ENCODE results near the gene PPP3R1.

The PPP3R1 gene

DNA sequence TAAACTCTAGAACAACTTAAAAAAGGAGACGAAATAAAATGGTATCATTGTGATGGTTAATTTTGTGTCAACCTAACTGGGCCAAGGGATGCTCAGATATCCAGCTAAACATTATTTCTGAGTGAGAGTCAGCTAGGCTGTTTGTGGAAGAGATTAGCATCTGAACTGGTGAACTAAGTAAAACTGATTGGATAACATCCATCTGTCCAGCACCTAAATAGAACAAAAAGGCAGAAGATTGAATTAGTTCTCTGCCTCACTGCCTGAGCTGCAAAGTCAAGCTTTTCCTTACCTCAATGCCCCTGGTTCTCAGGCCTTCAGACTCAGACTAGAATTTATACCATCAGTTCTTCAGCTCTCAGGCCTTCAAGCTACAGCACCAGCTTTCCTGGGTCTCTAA, 30.0 kb downstream of the PPP3R1 start:
- Histone ChIP-seq H3K4me3 (ENCODE audit: low read depth, low read length) (no peak overlapping the region), H3K27ac (ENCODE audit: extremely low read depth, low read depth, low read length) (no peak overlapping the region), H3K36me3 (ENCODE audit: control insufficient read depth in 2 of 2, insufficient read depth in 1 of 2, low read length in 2 of 2) (no peaks in the 10 kb centered on the region), H3K4me1 (ENCODE audit: control insufficient read depth, insufficient read depth, low read length) (0 out of 2 replicates have a peak, but pooled peaks cover 2% of the 10 kb centered on the region), H3K9me3 (ENCODE audit: control insufficient read depth, insufficient read depth, low read depth, low read length) (no peaks in the 10 kb centered on the region)
- ChIA-PET POLR2A (no interaction called here), CTCF (interaction anchor here (0.6 to 0.8 kb wide), 2 partner anchors 27 to 136 kb away, joined by 3 read pairs; no protein-coding TSS in a partner anchor)
- TF ChIP-seq SP2 (tag by site-specific recombination; IDR thresholded peaks at IDR 0.05), result no peak
- no peak for TF ChIP-seq MYNN (tag by site-specific recombination; IDR thresholded peaks at IDR 0.05; ENCODE audit: borderline replicate concordance)
- TF ChIP-seq YY1 (tag by site-specific recombination; IDR thresholded peaks at IDR 0.05), result no peak
- TF ChIP-seq ZNF391 (tag by site-specific recombination; IDR thresholded peaks at IDR 0.05; ENCODE audit: borderline replicate concordance, low read depth), result no peak
- TF ChIP-seq ZXDB (tag by site-specific recombination; IDR thresholded peaks at IDR 0.05), result no peak
- TF ChIP-seq KLF9 (tag by site-specific recombination; IDR thresholded peaks at IDR 0.05; ENCODE audit: low read depth), result no peak
- TF ChIP-seq GFI1B (tag by site-specific recombination; IDR thresholded peaks at IDR 0.05), result no peak
- no peak for TF ChIP-seq ZNF792 (tag by site-specific recombination; IDR thresholded peaks at IDR 0.05)
- no peak for TF ChIP-seq ZFP41 (tag by site-specific recombination; IDR thresholded peaks at IDR 0.05; ENCODE audit: borderline replicate concordance)
- TF ChIP-seq, protein P1, sequence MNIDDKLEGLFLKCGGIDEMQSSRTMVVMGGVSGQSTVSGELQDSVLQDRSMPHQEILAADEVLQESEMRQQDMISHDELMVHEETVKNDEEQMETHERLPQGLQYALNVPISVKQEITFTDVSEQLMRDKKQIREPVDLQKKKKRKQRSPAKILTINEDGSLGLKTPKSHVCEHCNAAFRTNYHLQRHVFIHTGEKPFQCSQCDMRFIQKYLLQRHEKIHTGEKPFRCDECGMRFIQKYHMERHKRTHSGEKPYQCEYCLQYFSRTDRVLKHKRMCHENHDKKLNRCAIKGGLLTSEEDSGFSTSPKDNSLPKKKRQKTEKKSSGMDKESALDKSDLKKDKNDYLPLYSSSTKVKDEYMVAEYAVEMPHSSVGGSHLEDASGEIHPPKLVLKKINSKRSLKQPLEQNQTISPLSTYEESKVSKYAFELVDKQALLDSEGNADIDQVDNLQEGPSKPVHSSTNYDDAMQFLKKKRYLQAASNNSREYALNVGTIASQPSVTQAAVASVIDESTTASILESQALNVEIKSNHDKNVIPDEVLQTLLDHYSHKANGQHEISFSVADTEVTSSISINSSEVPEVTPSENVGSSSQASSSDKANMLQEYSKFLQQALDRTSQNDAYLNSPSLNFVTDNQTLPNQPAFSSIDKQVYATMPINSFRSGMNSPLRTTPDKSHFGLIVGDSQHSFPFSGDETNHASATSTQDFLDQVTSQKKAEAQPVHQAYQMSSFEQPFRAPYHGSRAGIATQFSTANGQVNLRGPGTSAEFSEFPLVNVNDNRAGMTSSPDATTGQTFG (tag by site-specific recombination; IDR thresholded peaks at IDR 0.05; ENCODE audit: borderline replicate concordance), result no peak
- no peak for TF ChIP-seq ZNF473 (tag by site-specific recombination; IDR thresholded peaks at IDR 0.05)
- TF ChIP-seq ZNF138 (tag by site-specific recombination; IDR thresholded peaks at IDR 0.05; ENCODE audit: borderline replicate concordance), result no peak
- TF ChIP-seq ZFP37 (tag by site-specific recombination; IDR thresholded peaks at IDR 0.05), result no peak

DNA sequence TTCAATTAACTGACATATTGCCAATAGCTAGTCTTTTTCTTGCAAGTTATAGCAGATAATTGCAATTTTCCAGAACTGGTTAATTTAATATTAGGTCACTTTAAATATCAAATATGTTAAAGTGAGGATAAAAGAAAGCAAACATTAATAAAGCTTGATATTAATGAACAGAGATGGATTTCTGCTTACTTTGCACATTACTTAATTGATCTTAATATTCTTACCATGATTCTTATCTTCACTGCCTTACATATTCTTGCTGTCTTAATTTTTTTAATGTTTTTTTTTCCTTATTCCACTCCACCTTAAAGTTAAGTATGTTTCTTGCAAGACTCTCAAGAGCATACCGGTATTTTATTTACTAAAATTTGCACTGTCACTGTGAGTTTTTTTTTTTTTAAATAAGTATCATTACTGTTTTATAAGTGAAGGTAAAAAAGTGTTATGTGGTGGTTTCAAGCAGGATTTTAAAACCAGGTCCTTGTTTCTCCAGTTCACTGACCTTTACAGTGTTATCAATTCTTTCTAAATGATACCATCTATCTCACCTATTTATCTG, 33.9 kb downstream of the PPP3R1 start:
- ChIA-PET CTCF (interaction anchor here (0.7 to 2.5 kb wide), 3 partner anchors 12 to 32 kb away, joined by 3 to 5 read pairs (median 4); no protein-coding TSS in a partner anchor), POLR2A (no interaction called here)
- Histone ChIP-seq H3K4me3 (ENCODE audit: low read depth, low read length) (no peak overlapping the region), H3K4me1 (ENCODE audit: control insufficient read depth, insufficient read depth, low read length) (peaks cover 17% of the 10 kb centered on the region), H3K27ac (ENCODE audit: extremely low read depth, low read depth, low read length) (no peak overlapping the region), H3K36me3 (ENCODE audit: control insufficient read depth in 2 of 2, insufficient read depth in 1 of 2, low read length in 2 of 2) (peaks cover 0 to 3% of the 10 kb centered on the region in 2 experiments; a peak in 1 of 3 replicates), H3K9me3 (ENCODE audit: control insufficient read depth, insufficient read depth, low read depth, low read length) (no peaks in the 10 kb centered on the region)
- no peak for TF ChIP-seq YY2 (tag by site-specific recombination; IDR thresholded peaks at IDR 0.05)
- no peak for TF ChIP-seq TCF7L2 (IDR thresholded peaks at IDR 0.05; ENCODE audit: borderline replicate concordance, low read depth, low read length)
- TF ChIP-seq ZNF2 (tag by site-specific recombination; IDR thresholded peaks at IDR 0.05), result no peak
- TF ChIP-seq, protein P2, sequence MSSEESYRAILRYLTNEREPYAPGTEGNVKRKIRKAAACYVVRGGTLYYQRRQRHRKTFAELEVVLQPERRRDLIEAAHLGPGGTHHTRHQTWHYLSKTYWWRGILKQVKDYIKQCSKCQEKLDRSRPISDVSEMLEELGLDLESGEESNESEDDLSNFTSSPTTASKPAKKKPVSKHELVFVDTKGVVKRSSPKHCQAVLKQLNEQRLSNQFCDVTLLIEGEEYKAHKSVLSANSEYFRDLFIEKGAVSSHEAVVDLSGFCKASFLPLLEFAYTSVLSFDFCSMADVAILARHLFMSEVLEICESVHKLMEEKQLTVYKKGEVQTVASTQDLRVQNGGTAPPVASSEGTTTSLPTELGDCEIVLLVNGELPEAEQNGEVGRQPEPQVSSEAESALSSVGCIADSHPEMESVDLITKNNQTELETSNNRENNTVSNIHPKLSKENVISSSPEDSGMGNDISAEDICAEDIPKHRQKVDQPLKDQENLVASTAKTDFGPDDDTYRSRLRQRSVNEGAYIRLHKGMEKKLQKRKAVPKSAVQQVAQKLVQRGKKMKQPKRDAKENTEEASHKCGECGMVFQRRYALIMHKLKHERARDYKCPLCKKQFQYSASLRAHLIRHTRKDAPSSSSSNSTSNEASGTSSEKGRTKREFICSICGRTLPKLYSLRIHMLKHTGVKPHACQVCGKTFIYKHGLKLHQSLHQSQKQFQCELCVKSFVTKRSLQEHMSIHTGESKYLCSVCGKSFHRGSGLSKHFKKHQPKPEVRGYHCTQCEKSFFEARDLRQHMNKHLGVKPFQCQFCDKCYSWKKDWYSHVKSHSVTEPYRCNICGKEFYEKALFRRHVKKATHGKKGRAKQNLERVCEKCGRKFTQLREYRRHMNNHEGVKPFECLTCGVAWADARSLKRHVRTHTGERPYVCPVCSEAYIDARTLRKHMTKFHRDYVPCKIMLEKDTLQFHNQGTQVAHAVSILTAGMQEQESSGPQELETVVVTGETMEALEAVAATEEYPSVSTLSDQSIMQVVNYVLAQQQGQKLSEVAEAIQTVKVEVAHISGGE (tag by site-specific recombination; conservative IDR thresholded peaks at IDR 0.05; ENCODE audit: low read depth), result no peak
- no peak for TF ChIP-seq ZFHX2 (tag by site-specific recombination; conservative IDR thresholded peaks at IDR 0.05)
- no peak for TF ChIP-seq KLF16 (tag by site-specific recombination; IDR thresholded peaks at IDR 0.05)
- TF ChIP-seq ZNF169 (tag by site-specific recombination; IDR thresholded peaks at IDR 0.05), result no peak
- no peak for TF ChIP-seq ZSCAN23 (tag by site-specific recombination; IDR thresholded peaks at IDR 0.05)
- TF ChIP-seq ZNF140 (tag by site-specific recombination; IDR thresholded peaks at IDR 0.05), result no peak
- TF ChIP-seq WT1 (tag by site-specific recombination; IDR thresholded peaks at IDR 0.05), result no peak
- TF ChIP-seq ZNF48 (tag by site-specific recombination; IDR thresholded peaks at IDR 0.05), result no peak
- TF ChIP-seq ZEB2 (tag by site-specific recombination; IDR thresholded peaks at IDR 0.05), result no peak
- TF ChIP-seq ZNF112 (tag by site-specific recombination; IDR thresholded peaks at IDR 0.05), result no peak
- TF ChIP-seq SP2 (tag by site-specific recombination; IDR thresholded peaks at IDR 0.05), result no peak
- no peak for TF ChIP-seq ZNF701 (tag by site-specific recombination; IDR thresholded peaks at IDR 0.05)
- TF ChIP-seq ZNF621 (tag by site-specific recombination; IDR thresholded peaks at IDR 0.05), result no peak
